ENCODE data around the gene ANKHD1.

DNA sequence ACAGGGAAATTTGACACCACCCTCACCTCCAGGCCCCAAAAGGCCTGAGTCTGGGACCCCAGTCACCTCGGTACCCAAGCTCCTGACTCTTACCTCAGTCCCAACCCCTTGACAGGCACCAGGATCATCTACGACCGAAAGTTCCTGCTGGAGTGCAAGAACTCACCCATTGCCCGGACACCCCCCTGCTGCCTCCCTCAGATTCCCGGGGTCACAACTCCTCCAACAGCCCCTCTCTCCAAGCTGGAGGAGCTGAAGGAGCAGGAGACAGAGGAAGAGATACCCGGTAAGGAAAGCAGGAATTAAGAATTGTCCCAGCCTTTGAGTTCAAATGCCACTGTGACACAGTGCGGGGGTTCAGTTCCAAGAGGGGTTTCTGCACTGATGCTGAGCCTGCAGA, 147.2 kb downstream of the ANKHD1 start:
- TF ChIP-seq, protein P1, sequence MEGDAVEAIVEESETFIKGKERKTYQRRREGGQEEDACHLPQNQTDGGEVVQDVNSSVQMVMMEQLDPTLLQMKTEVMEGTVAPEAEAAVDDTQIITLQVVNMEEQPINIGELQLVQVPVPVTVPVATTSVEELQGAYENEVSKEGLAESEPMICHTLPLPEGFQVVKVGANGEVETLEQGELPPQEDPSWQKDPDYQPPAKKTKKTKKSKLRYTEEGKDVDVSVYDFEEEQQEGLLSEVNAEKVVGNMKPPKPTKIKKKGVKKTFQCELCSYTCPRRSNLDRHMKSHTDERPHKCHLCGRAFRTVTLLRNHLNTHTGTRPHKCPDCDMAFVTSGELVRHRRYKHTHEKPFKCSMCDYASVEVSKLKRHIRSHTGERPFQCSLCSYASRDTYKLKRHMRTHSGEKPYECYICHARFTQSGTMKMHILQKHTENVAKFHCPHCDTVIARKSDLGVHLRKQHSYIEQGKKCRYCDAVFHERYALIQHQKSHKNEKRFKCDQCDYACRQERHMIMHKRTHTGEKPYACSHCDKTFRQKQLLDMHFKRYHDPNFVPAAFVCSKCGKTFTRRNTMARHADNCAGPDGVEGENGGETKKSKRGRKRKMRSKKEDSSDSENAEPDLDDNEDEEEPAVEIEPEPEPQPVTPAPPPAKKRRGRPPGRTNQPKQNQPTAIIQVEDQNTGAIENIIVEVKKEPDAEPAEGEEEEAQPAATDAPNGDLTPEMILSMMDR (IDR thresholded peaks at IDR 0.05) = no peak
- TF ChIP-seq POLR2A (IDR thresholded peaks at IDR 0.05) = no peak
